Endothelial cell of umbilical vein (primary cell): ENCODE results near the gene ABCA2.

Experiments
- EZH2 ChIP-seq: IDR thresholded peaks from 2 replicates; pipeline ENCODE4 v1.6.1; 2012; ENCODE audit warnings: borderline replicate concordance, low read depth, mild to moderate bottlenecking, moderate library complexity, low read length, inconsistent platforms; ENCODE audit not compliant: severe bottlenecking
- MYC ChIP-seq: IDR thresholded peaks from one replicate; pipeline ENCODE4 v1.6.1; 2011; ENCODE audit warnings: mild to moderate bottlenecking, low read depth, low read length
- POLR2A ChIP-seq: IDR thresholded peaks from 2 replicates; pipeline ENCODE4 v1.6.1; 2012; ENCODE audit warnings: low read depth, mild to moderate bottlenecking, control low read depth, low read length
- POLR2AphosphoS5 ChIP-seq: IDR thresholded peaks from 2 replicates; pipeline ENCODE4 v1.6.1; 2012; ENCODE audit warnings: low read depth, mild to moderate bottlenecking, control low read depth, low read length, moderate library complexity; ENCODE audit not compliant: insufficient read depth
- TF ChIP-seq, protein P1 (sequence below), 2 donors: IDR thresholded peaks; 1 replicate in 1 of 2; 2 replicates in 1 of 2; pipeline ENCODE4 v1.5.1; 2011; ENCODE audit warnings: low read length in 2 of 2, mild to moderate bottlenecking in 2 of 2, moderate library complexity in 2 of 2, control low read depth in 1 of 2, inconsistent platforms in 1 of 2, low read depth in 1 of 2; ENCODE audit not compliant: insufficient read depth in 1 of 2; ENCODE audit errors: extremely low read depth in 1 of 2

GRCh38 chr9:137073992-137074399 is 46.0 kb upstream of the ABCA2 start:
- TF ChIP-seq, protein P1, sequence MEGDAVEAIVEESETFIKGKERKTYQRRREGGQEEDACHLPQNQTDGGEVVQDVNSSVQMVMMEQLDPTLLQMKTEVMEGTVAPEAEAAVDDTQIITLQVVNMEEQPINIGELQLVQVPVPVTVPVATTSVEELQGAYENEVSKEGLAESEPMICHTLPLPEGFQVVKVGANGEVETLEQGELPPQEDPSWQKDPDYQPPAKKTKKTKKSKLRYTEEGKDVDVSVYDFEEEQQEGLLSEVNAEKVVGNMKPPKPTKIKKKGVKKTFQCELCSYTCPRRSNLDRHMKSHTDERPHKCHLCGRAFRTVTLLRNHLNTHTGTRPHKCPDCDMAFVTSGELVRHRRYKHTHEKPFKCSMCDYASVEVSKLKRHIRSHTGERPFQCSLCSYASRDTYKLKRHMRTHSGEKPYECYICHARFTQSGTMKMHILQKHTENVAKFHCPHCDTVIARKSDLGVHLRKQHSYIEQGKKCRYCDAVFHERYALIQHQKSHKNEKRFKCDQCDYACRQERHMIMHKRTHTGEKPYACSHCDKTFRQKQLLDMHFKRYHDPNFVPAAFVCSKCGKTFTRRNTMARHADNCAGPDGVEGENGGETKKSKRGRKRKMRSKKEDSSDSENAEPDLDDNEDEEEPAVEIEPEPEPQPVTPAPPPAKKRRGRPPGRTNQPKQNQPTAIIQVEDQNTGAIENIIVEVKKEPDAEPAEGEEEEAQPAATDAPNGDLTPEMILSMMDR (IDR thresholded peaks at IDR 0.05; ENCODE audit: extremely low read depth in 1 of 2, insufficient read depth in 1 of 2, low read depth in 1 of 2, low read length in 2 of 2), result no peak
- TF ChIP-seq POLR2A (no peak), EZH2 (no peak), MYC (no peak), POLR2AphosphoS5 (no peak)
